ENCODE measurements around the gene FAM83G.

The FAM83G gene

DNA sequence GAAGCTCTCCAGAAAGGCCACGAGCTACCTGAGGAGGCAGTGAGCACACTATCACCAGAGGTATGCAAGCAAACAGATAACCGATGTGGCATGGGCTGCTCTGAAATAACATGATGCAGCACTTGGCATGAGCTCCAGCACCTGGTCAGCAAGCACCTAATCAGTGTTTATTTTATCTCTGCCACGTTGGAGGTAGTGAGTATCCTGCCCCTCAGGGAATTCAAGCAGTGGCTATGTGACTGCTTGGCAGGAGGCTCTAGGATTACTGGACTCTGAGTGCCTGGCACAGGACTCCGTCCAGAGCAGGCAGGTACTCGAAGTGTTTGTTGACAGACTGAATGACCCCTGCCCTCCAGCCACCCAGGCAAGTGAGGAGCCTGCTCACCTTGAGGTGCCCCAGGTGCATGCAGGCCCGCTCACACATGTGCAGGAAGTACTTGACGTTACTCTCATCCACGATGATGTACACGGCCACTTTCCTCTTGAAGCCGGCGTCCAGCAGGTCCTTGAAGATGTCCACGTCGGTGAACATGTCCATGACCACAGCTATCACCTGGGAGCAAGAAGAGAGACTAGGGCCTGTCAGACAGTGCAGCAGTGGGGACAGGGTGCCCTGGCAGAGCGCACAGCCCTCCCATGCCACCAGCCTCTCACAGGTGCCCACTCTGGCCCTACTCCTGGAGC is 16.6 kb downstream of the FAM83G start:
- DNase-seq, result no peak

GRCh38 chr17:18987230-18987610 is 17.3 kb downstream of the FAM83G start:
- DNase-seq, result no peak

DNA sequence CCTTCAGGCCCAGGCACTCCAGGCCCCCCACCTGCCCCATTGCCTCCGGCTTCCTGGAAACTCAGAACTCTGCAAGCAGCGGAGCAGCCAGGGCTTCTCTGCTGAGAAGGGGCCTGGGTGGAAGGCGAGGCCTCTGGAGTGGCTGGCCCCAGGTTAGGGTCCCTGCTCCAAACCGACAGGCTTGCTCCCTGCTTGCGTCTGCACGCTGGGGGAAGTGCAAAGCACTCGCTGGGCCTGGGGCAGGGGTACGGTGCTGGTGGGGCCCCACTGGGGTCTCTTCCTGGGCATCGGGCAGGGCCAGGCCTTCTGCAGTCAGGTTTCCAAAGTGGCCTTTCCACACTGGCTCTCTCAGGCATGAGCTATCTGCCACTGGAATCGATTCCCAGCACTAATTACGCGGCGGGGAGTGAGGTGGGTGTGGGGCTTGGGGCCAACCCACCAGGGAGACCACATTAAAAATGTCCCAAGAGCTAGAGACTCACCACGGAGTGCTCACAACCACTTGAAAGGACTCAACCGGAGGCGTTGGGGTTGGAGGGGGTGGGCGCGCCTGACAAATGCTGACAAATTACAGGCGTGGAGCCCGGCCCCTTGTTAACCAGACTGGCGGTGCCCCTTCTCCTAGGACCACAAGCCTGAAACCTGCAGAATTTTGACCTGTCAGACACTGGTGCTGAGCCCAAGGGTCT is 17.9 kb downstream of the FAM83G start:
- no peak for DNase-seq

DNA sequence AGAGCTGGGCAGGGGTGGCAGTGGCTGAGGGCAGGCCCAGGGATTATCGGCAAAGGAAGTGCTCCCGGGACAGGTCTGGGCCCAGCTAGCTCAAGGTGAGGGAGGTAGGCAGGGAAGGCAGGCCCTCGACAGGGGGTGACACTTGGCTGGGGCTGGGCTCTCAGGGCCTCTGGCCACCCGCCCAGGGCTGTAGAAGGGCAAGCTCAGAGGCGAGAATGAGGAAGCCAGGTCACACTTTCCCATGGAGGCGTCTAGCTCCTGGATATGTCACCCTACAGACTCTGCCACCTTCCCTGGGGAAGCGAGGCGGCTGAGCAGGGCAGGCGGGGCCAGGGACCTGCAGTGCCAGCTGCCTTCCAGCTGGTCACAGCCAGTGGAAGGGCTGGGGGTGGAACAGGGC is 19.1 kb downstream of the FAM83G start:
- DNase-seq, result no peak

- DNase-seq, result no peak
These were observed 20.1 kb downstream of the FAM83G start for GRCh38 chr17:18984273-18985114.

- peak; percentile 65 to 73 (median 66) for DNase-seq
These were observed 22.7 kb downstream of the FAM83G start for GRCh38 chr17:18981642-18982424.

GRCh38 chr17:18981335-18981641 is 23.3 kb downstream of the FAM83G start:
- no peak for DNase-seq

DNA sequence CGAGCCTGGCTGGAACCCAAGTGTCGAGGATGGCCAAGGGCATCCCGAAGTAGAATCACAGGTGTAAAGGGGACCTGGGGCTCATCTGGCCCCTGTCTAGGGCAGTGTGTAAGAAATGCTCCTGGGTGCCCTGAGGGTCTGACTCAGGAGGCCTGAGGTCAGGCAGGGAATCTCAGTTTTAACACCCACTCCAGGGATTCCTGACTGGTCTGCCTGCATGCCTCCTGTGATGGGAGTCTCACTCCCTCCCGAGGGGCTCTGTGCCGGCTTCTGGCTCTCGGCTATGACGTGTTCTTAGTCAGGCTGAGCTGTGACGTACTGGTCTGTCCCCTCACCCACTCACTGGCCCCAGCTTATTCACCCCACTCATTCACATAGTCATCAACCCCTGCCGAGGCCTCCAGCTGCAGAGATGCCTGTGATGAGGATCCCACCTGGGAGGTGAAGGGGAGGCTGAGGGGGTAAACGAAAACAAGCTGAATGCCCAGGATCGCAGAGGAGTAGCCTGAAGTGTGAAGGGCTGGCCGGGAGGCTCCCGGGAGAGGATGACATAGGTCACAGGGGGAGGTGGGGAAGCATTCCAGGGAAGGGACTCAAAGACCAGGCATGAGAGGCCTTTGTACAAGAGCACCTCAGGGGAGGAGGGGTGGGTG is 23.8 kb downstream of the FAM83G start:
- no peak for DNase-seq

- no peak for DNase-seq
These were observed 25.9 kb downstream of the FAM83G start for GRCh38 chr17:18978655-18979054.

DNA sequence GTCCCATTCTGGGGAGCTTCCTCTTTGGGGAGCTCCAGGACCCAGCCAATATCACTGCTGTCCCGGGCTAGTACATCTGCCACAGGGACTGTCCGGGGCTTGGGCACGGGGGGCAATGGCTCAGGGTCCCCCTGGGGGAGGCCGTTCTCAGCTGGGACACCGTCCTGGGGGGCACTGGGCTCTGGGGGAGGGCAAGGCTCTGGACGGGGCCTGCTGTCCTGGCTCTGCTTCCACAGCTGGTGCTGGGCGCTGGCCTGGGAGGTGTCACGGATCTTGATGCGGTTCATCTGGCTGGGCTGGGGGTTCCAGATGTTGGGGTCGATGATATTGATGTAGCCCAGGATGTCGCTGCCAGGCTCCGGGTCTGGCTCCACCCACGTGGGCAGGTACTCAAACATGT is 26.5 kb downstream of the FAM83G start:
- DNase-seq, result no peak

DNA sequence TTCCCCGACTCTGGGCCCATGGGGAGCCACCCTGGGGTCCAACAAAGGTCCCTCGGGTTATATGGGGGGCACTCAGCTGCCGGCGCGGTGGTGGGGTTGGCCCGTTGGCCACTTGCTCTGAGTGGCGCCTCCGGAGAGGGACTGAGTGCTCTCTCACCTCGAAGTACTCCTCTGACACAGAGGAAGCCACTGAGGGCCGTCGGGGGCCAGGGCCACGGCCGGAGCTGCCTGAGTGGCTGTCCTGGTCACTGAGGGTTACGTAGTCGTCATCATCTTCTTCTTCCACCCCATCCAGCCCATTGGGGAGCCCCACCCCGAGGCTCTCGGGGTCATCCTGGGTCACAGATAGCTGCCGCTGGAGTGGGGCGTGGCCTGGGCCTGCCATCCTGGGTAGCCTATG is 26.9 kb downstream of the FAM83G start:
- no peak for DNase-seq

- DNase-seq, result no peak
These were observed 27.5 kb downstream of the FAM83G start for GRCh38 chr17:18977021-18977420.

DNA sequence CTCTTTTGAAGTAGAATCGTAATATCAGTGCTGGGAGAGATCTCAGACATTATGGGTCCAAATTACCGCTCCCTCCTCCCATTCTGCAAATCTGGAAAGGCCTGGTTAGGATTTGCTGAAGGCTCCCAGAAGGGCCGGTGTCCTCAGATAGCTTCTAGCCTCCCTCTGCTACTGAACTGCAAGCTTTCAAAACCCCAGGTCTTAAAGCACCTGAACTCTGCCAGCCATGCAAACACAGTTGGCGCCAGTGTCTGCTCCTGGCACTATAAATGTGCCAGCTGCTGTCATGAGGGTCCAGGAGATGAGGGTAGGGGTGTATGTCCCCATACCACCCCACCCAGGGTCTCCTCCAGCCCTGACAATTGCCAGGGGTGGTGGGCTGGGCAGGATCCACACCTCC is 28.4 kb downstream of the FAM83G start:
- no peak for DNase-seq

DNA sequence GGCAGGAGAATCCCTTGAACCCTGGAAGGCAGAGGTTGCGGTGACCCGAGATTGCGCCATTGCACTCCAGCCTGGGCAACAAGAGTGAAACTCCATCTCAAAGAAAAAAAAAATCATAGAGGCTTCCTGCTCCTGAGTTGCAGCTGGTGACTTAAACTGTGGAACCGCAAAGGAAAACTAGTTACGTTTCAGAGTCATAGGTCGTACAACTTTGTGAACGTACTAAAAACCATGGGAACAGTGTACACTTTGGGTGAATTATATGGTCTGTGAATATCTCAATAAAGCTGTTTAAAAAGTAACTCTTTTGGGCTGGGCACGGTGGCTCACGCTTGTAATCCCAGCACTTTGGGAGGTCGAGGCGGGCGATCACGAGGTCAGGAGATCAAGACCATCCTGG is 29.0 kb downstream of the FAM83G start:
- DNase-seq, result no peak

DNA sequence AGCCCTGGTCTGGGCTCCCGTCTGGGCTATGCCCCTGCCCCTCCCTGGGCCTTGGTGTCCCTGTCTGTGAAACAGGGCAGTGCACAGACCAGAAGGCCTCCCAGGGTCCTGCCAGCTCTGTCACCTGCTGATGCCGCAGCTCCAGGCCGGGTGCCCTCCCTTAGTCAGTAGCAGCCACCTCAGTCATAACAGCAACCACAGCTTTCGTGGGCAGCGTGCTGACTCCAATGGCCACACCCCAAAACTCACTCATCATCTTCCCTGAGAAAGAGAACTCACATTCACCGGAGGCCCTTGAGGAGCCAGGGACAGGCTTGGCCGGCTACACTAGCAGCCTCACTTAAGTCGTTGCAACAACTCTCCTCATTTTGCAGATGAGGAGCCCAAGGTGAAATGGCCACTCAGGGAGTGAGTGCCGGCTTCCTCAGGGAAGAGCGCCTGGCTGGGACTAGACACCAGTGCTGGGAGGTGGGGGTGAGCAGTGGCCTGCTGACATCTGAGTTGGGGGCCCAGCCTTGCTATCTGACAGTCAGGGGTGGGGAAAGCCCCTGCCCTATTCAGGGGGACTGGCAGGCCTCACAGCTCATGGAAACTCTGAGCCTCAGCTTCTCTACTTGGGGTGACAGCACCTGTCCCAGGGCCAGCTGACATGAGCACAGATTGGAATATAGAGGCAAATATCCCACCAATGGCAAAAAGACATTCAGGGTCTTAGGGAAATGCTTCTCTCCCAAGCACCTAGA is 30.0 kb downstream of the FAM83G start:
- peak in 1 of 3 donors; percentile 18 for DNase-seq

DNA sequence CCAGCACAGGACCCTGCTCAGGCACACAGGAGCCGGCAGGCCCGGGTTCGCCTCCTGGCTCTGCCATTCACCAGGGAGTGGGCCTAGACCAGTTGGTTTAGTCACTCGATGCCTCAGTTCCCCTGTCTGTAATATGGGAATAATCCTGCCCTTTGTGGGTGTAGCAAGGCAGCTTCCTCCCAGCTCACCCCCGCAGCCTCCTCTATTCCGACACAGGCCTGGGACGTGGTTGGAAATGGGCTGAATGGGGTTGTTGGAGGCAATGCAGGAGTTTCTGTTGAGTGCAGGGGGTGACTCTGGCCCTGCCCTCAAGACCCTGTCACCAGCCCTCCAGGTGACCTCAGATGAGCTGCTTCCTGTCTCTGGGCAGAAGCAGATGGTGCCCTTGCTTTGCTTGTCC is 32.8 kb downstream of the FAM83G start:
- no peak for DNase-seq

DNA sequence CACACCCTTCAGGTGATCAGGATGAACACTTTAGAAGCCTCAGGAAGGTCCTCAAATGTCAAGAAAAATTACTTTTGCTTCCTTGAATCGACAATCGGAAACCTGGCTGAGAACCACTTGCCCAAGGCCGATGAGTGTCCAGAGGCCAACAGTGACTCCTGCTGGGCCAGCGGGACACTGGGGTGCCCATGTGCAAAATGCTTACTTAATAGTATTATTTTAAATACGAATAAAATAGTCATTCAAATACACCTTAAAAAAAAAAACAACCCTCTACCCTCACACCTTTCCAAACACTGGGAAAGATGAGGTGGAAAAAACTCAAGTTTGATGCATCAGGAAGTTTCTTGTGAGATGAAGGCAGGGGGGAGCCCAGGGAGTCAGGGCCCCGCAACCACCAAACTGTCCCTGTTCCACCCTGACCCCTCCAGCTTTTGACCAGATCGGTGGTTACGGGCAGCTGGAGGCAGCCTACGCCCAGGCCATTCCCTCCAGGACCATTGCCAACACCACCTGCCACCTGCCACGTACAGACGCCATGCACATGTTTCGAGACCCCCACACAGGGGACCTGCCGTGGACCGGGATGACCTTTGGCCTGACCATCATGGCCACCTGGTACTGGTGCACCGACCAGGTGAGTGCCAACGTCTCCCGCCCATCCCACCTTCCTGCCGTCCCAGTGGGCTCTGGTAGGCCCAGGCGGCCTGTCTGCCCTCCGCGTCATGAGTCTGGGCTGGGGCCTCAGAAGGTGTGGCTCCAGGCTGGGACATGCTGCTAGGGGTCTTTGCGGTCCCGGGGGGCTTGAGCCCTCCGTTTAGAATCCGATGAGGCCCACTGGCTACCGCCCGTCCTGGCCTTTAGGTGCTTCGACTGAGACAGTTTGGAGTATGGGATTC is 33.7 kb downstream of the FAM83G start:
- DNase-seq, result no peak

- peak; percentile 26 to 52 (median 45) for DNase-seq
These were observed 35.3 kb downstream of the FAM83G start for GRCh38 chr17:18968945-18969887.

DNA sequence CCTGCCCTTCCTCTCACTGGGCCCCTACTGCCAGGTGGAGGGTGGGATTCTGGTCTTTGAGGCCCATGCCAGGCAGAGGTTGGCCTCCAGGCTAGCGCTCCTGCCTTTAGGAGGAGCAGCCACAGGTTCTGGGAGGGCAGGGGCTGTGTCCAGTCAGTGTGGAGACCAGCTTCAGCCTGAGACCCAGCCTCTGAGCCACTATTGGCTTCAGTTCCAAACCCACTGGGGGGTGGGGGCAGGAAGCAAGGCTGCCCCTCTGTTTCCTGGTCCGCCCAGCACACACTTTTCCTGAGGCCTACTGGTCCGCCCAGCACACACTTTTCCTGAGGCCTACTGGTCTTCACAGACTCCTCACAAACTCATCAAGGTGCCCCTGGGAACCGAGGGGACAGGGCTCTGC is 36.2 kb downstream of the FAM83G start:
- DNase-seq, result no peak

DNA sequence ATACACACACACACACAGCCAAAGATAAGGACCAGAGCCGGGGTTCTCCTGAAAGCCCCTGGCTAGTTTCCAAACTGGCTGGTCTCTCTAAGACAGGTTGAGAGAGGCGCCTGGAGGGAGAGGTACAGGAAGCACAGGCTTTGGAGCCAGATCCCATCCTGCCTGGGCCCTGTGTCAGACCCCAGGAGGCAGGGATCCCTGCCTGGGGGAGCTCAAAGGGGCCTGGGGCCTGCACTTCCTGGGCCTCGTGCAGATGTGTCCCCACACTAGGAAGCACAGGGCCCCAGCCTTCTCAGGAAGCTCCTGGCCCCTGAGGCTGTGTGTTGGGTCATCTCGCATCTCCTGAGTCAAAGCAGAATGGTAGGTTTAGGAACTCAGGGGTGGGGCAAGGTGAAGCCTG is 36.6 kb downstream of the FAM83G start:
- no peak for DNase-seq

Measured in suppressor macrophage treated with lipopolysaccharide for 1 hour (primary cell).